ENCODE results near the gene ADAM19.

- TF ChIP-seq POLR2A (IDR thresholded peaks at IDR 0.05; ENCODE audit: low read depth, low read length) (no peak), TAF1 (IDR thresholded peaks at IDR 0.05; ENCODE audit: borderline replicate concordance, low read depth, low read length) (no peak), POLR2AphosphoS5 (IDR thresholded peaks at IDR 0.05; ENCODE audit: low read depth, low read length) (no peak)
Observed at GRCh38 chr5:157434096-157434495, 141.5 kb downstream of the ADAM19 start.

Data from GM12892 (cell line).